HCT116 (cell line): Measurements from ENCODE around the gene INAFM1. TPM values are rescaled to one million over a fixed set of nuclear protein-coding genes. Genes with fewer than 3 reads are reported as not detected.

Experiments used
- ATAC-seq: fragments of 200-7000 bp; cut with Tn5 transposase; 2 replicates; pipeline ENCODE4 v1.9.1; 2020; ENCODE audit warnings: mild to moderate bottlenecking, moderate library complexity
- BruUV-seq: library from RNA; stranded (reverse); fragments of 400-500 nt; replicated peaks from 2 replicates; lab custom pipeline; 2021; lab: Mats Ljungman, UMichigan
- CTCF ChIA-PET: fragments of 300-600 bp; sonication (Branson Sonifier 250); formaldehyde crosslinking; loops from one replicate; lab custom pipeline; 2021; ENCODE audit warnings: antibody characterized with exemption; lab: Charles Lee
- POLR2A ChIA-PET: fragments of 300-600, 350-600 bp; sonication (Branson Sonifier 250); formaldehyde crosslinking; loops from one replicate; lab custom pipeline; 2021; ENCODE audit warnings: antibody characterized with exemption; lab: Charles Lee
- RAD21 ChIA-PET, 2 experiments: fragments of 300-600 bp; sonication (Branson Sonifier 250); formaldehyde crosslinking; loops; one replicate each; lab custom pipeline; 2023; ENCODE audit warnings: low total read pairs in 2 of 2; ENCODE audit not compliant: uncharacterized antibody in 2 of 2, unreplicated experiment in 2 of 2, low non-redundant PET in 1 of 2; lab: Charles Lee
- DNase-seq: peaks from one replicate; pipeline ENCODE4 v3.0.0-alpha.2; 2010; ENCODE audit warnings: low read depth, low spot score
- H2AFZ ChIP-seq: fragments of 200-600 bp; shearing (Covaris generic), sonication (generic); 2 replicates; pipeline ENCODE4 v1.6.1; 2017; ENCODE audit warnings: low read depth, mixed run types, mixed read lengths, antibody characterized with exemption, low read length; ENCODE audit not compliant: poor library complexity, severe bottlenecking
- H3K27ac ChIP-seq: 2 replicates; pipeline ENCODE4 v1.5.1; 2012; ENCODE audit warnings: low read depth, low read length
- H3K27me3 ChIP-seq: fragments of 200-600 bp; sonication (generic); 2 replicates; pipeline ENCODE4 v1.6.1; 2016; ENCODE audit warnings: mixed run types, low read length, mixed read lengths; ENCODE audit not compliant: insufficient read depth
- H3K36me3 ChIP-seq, 2 experiments: fragments of 200-500 bp in 1 of 2; fragments of 200-600 bp in 1 of 2; sonication (Bioruptor generic) in 1 of 2; sonication (generic) in 1 of 2; 2 replicates each; pipeline versions ENCODE4 v1.5.1 to v1.6.1; 2014 to 2016; ENCODE audit warnings: low read length in 2 of 2, inconsistent platforms in 1 of 2, mixed read lengths in 1 of 2, mixed run types in 1 of 2; ENCODE audit not compliant: insufficient read depth in 2 of 2, control insufficient read depth in 1 of 2
- H3K4me1 ChIP-seq, 2 experiments: fragments of 200-600 bp in 1 of 2; sonication (generic) in 1 of 2; 2 replicates each; pipeline versions ENCODE4 v1.5.1 to v1.6.1; 2012 to 2017; ENCODE audit warnings: low read length in 2 of 2, inconsistent platforms in 1 of 2, mild to moderate bottlenecking in 1 of 2, mixed read lengths in 1 of 2, mixed run types in 1 of 2, moderate library complexity in 1 of 2; ENCODE audit not compliant: insufficient read depth in 2 of 2, control insufficient read depth in 1 of 2
- H3K4me2 ChIP-seq: fragments of 200-600 bp; sonication (generic); 2 replicates; pipeline ENCODE4 v1.6.1; 2017; ENCODE audit warnings: mixed run types, low read length, mixed read lengths
- H3K4me3 ChIP-seq, 2 experiments: fragments of 200-600 bp in 1 of 2; sonication (generic) in 1 of 2; replicated peaks in 1 of 2; 2 replicates each; pipeline ENCODE4 v1.5.1; 2011 to 2016; ENCODE audit warnings: low read length in 2 of 2, control low read depth in 1 of 2, low read depth in 1 of 2, mild to moderate bottlenecking in 1 of 2, mixed read lengths in 1 of 2, mixed run types in 1 of 2
- H3K79me2 ChIP-seq: fragments of 200-600 bp; sonication (generic); 2 replicates; pipeline ENCODE4 v1.6.1; 2017; ENCODE audit warnings: mild to moderate bottlenecking, mixed run types, low read length, moderate library complexity, mixed read lengths; ENCODE audit not compliant: insufficient read depth
- H3K9ac ChIP-seq: fragments of 200-600 bp; sonication (generic); 2 replicates; pipeline ENCODE4 v1.6.1; 2016; ENCODE audit warnings: low read length, mixed read lengths
- H3K9me2 ChIP-seq: fragments of 200-600 bp; sonication (generic), shearing (Covaris generic); 2 replicates; pipeline ENCODE4 v1.6.1; 2017; ENCODE audit warnings: mixed run types, mild to moderate bottlenecking, moderate library complexity; ENCODE audit not compliant: insufficient read depth
- H3K9me3 ChIP-seq, 2 experiments: fragments of 200-500 bp in 1 of 2; fragments of 200-600 bp in 1 of 2; sonication (Bioruptor generic) in 1 of 2; sonication (generic) in 1 of 2; 2 replicates each; pipeline ENCODE4 v1.6.1; 2014 to 2017; ENCODE audit warnings: low read length in 2 of 2, mixed read lengths in 2 of 2, inconsistent platforms in 1 of 2, low read depth in 1 of 2, mild to moderate bottlenecking in 1 of 2, mixed run types in 1 of 2, moderate library complexity in 1 of 2; ENCODE audit not compliant: control insufficient read depth in 1 of 2, insufficient read depth in 1 of 2
- H4K20me1 ChIP-seq: fragments of 200-600 bp; sonication (generic), shearing (Covaris generic); 2 replicates; pipeline ENCODE4 v1.6.1; 2017; ENCODE audit warnings: mixed run types, mild to moderate bottlenecking, moderate library complexity; ENCODE audit not compliant: insufficient read depth
- CBX3 ChIP-seq: IDR thresholded peaks from 2 replicates; pipeline ENCODE4 v1.6.1; 2012; ENCODE audit warnings: low read depth
- CTCF ChIP-seq, 3 experiments: fragments of 200-600 bp in 1 of 3; sonication (generic) in 1 of 3; IDR thresholded peaks in 2 of 3; conservative IDR thresholded peaks in 1 of 3; 2 replicates each; pipeline ENCODE4 v1.5.1; 2012 to 2017; ENCODE audit warnings: low read depth in 2 of 3, low read length in 2 of 3, antibody characterized with exemption in 1 of 3, borderline replicate concordance in 1 of 3, control low read depth in 1 of 3, mild to moderate bottlenecking in 1 of 3, mixed read lengths in 1 of 3, mixed run types in 1 of 3, moderate library complexity in 1 of 3; ENCODE audit not compliant: insufficient read depth in 1 of 3
- EGR1 ChIP-seq: IDR thresholded peaks from 2 replicates; pipeline ENCODE4 v1.6.1; 2012; ENCODE audit warnings: low read depth
- ELF1 ChIP-seq: IDR thresholded peaks from 2 replicates; pipeline ENCODE4 v1.6.1; 2012; ENCODE audit warnings: low read depth, borderline replicate concordance
- EZH2 ChIP-seq: fragments of 200-600 bp; sonication (generic); IDR thresholded peaks from 2 replicates; pipeline ENCODE4 v1.6.1; 2017; ENCODE audit warnings: antibody characterized with exemption, mixed run types
- EZH2phosphoT487 ChIP-seq: fragments of 200-600 bp; IDR thresholded peaks from 2 replicates; pipeline ENCODE4 v1.6.1; 2018; ENCODE audit warnings: antibody characterized with exemption, borderline replicate concordance
- JUND ChIP-seq: IDR thresholded peaks from 2 replicates; pipeline ENCODE4 v1.6.1; 2012
- MAX ChIP-seq: IDR thresholded peaks from 2 replicates; pipeline ENCODE4 v1.6.1; 2012
- RAD21 ChIP-seq: IDR thresholded peaks from 2 replicates; pipeline ENCODE4 v1.6.1; 2012; ENCODE audit warnings: low read depth, mild to moderate bottlenecking
- REST ChIP-seq: IDR thresholded peaks from 2 replicates; pipeline ENCODE4 v1.6.1; 2012; ENCODE audit warnings: low read depth
- SIN3A ChIP-seq: IDR thresholded peaks from 2 replicates; pipeline ENCODE4 v1.6.1; 2012; ENCODE audit warnings: low read depth
- SP1 ChIP-seq: IDR thresholded peaks from 2 replicates; pipeline ENCODE4 v1.6.1; 2012; ENCODE audit warnings: low read depth
- TCF7L2 ChIP-seq: IDR thresholded peaks from 2 replicates; pipeline ENCODE4 v1.7.0; 2011; ENCODE audit warnings: borderline replicate concordance, inconsistent platforms; ENCODE audit not compliant: insufficient read depth, insufficient read length; ENCODE audit errors: extremely low read depth
- YY1 ChIP-seq: IDR thresholded peaks from 2 replicates; pipeline ENCODE4 v1.6.1; 2011; ENCODE audit warnings: low read length, low read depth, moderate library complexity, mild to moderate bottlenecking; ENCODE audit not compliant: insufficient replicate concordance; ENCODE audit errors: extremely low read depth
- intact Hi-C: fragments of 100-400 bp; cut with micrococcal nuclease; formaldehyde crosslinking; loops from 2 replicates; pipeline ENCODE4 v1.10.0; 2022
- total RNA-seq: library from RNA; stranded (reverse); gene quantifications from one replicate; pipeline ENCODE4 v1.2.1, GENCODE V29; 2021; ENCODE audit not compliant: unreplicated experiment

INAFM1 gene
- total RNA-seq, 1 experiment from 2014 or later, result 22.9 TPM

GRCh38 chr19:47270408-47270807 is 4.3 kb upstream of the INAFM1 start:
- no peak overlapping the region for H3K4me2 ChIP-seq
- ChIA-PET POLR2A (no interaction called here), RAD21 (no interaction called here), CTCF (no interaction called here)
- DNase-seq (no peak), ATAC-seq (no peak)
- TF ChIP-seq SIN3A (no peak), MAX (no peak), EZH2 (no peak), ELF1 (no peak), EZH2phosphoT487 (no peak), CBX3 (no peak), EGR1 (no peak), JUND (no peak), SP1 (no peak), REST (no peak), YY1 (no peak), TCF7L2 (no peak), RAD21 (no peak), CTCF (IDR thresholded peaks at IDR 0.05 in 2 of 3, conservative IDR thresholded peaks at IDR 0.05 in 1 of 3; ENCODE audit: borderline replicate concordance in 1 of 3, insufficient read depth in 1 of 3, low read depth in 2 of 3, low read length in 2 of 3) (no peak)
- no peak overlapping the region for H3K9ac ChIP-seq
- intact Hi-C loops, result no loop called here
- no peaks in the 10 kb centered on the region for H3K9me2 ChIP-seq
- peaks cover 10 to 32% of the 10 kb centered on the region in 2 experiments; a peak in 3 of 4 replicates for H3K4me1 ChIP-seq
- no peaks in the 10 kb centered on the region; the same call in 1 of the 2 replicates for H3K79me2 ChIP-seq
- peaks cover 7 to 10% of the 10 kb centered on the region in 2 experiments; a peak in 3 of 4 replicates for H3K36me3 ChIP-seq
- no peaks in the 10 kb centered on the region for H3K27me3 ChIP-seq
- no peaks in the 10 kb centered on the region for H4K20me1 ChIP-seq
- BruUV-seq, result no TSS peak
- no peak overlapping the region for H2AFZ ChIP-seq
- no peak overlapping the region for H3K27ac ChIP-seq
- H3K4me3 ChIP-seq, result no peak overlapping the region
- no peaks in the 10 kb centered on the region for H3K9me3 ChIP-seq
